Skin epidermis (tissue), 12 donors: ENCODE results near the gene COPZ1.

Source experiments
- H3K27ac ChIP-seq, 21 experiments: fragments of 200-600 bp; sonication (generic) in 11 of 21; one replicate each; pipeline ENCODE4 v1.5.0; 2020; ENCODE audit warnings: mild to moderate bottlenecking in 3 of 21, inconsistent platforms in 2 of 21, moderate library complexity in 2 of 21
- H3K4me3 ChIP-seq, 7 experiments: fragments of 200-600 bp; sonication (generic) in 2 of 7; one replicate each; pipeline ENCODE4 v1.5.0; 2020; ENCODE audit warnings: inconsistent platforms in 2 of 7, mild to moderate bottlenecking in 2 of 7, moderate library complexity in 1 of 7

Gene COPZ1

GRCh38 chr12:54385251-54385914 is 60.5 kb downstream of the COPZ1 start:
- peak overlapping the region in 19 of 21 experiments; percentile 59 to 92 (median 79) for H3K27ac ChIP-seq

DNA sequence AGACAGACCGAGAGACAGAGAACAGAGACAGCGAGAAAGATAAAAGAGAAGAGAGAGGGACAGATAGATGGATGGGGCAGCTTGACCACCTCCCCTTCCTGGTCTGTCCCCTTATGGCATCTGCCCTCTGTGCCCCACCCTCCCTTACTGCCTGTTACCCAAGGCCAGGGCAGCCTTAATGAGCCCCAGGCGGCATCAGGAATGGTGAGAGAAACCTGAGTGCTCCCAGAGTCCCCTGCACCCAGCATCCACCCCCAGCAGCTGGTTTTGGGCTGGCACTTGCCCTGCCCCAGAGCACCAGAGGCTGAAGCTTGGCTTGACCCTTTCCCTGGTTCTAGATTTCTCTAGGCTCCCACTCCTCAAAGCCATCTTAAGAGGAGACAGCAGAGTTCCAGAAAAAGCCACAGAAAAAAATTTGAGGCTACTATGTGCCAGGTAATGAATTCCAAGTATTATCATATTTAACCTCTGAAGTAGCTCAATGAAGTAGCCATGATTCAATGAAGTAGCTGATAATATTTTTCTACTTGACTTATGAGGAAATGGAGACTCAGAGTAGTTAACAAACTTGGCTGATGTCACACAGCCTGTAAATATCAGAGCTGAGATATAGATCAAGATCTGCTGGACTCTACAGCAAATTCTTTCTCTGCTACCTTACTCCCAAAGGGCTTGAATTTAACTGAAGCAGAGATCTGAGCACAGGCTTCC is 61.6 kb downstream of the COPZ1 start:
- peak overlapping the region in 17 of 21 experiments; percentile 70 to 93 (median 84) for H3K27ac ChIP-seq
- H3K4me3 ChIP-seq, result no peak overlapping the region

More at GRCh38 chr12:54385251-54385914, 60.5 kb downstream of the COPZ1 start:
- H3K4me3 ChIP-seq, result no peak overlapping the region

- Histone ChIP-seq H3K4me3 (no peak overlapping the region), H3K27ac (peak overlapping the region in 18 of 21 experiments; percentile 36 to 93 (median 82))
Measured at GRCh38 chr12:54387114-54387467, 62.2 kb downstream of the COPZ1 start.

GRCh38 chr12:54388237-54389133 is 63.6 kb downstream of the COPZ1 start:
- peak overlapping the region in 20 of 21 experiments; percentile 14 to 93 (median 80) for H3K27ac ChIP-seq
- H3K4me3 ChIP-seq, result no peak overlapping the region

- peak overlapping the region in 17 of 21 experiments; percentile 33 to 93 (median 84) for H3K27ac ChIP-seq
- H3K4me3 ChIP-seq, result peak overlapping the region in 2 of 7 experiments; percentile 59 to 74
Measured at GRCh38 chr12:54389134-54389508, 64.2 kb downstream of the COPZ1 start.

DNA sequence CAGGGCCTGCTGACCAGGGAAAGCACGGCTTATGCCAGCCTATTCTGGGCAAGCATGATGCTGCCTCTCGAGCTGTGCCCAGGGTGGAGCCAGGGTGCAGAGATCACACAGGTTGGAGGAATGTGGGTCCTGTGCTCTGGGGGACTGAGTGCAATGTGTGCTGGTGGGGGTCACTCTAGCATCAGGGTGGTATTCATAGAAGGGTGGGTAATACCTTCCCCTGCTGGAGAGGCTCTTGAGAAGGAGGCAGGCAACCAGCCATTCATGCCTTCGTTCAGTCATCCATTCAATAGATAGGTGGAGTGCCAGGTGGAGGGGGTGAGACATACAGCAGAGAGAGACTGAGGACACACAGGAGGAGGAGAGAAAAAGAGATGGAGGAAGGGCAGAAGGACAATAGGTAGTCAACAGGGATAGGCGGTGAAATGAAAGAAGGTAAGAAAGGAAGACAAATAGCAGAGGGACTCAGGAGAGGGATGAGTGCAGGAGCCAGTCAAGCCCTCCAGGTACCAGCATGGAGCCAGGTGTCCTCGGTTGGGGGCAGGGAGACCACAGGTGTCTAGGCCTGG is 64.8 kb downstream of the COPZ1 start:
- peak overlapping the region; percentile 44 to 74 (median 53) for H3K4me3 ChIP-seq
- H3K27ac ChIP-seq, result peak overlapping the region in 18 of 21 experiments; percentile 33 to 93 (median 84)

GRCh38 chr12:54390176-54390667 is 65.3 kb downstream of the COPZ1 start:
- H3K4me3 ChIP-seq, result peak overlapping the region; percentile 44 to 74 (median 53)
- peak overlapping the region in 19 of 21 experiments; percentile 31 to 93 (median 84) for H3K27ac ChIP-seq

DNA sequence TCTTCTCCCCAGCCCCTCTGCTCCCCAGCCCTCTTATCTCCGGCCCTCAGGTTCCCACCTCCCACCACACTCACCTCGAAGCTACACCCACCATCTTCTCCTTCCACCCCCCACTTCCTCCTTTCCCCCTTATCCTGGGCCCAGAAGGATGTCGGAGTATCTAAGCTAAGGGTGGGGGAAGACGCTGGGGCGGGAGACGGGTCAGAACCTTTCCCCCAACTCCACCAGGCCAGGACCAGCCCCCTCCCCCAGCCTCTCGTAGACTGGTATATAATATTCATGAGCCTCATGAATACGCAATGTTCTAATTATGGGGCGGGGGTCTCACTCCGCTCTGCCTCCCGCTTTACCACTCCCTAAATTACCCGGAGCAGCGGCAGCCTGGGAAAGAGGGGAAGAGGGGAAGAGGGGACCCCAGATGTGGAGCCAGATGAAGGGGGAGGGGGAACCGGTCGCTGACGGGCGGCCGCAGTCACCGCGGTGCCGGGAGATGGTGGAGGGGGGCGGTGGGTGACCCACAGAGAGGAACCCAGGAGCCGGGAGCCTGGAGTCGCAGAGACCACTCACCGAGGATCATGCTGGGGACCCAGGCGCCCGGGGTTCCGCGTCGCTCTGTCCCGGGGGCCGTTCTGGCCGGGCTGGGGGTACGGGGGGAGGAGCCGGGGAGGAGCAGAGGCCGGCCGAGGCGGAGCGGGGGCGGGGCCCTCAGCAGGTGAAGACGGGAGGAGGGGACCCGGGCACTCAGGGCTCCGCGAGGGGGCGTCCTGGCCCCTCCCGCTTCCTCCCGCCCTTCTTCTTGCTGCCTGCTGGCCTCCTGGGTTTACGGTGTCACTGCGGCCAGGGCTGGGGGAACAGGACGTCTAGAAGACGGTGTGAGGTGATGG is 66.0 kb downstream of the COPZ1 start:
- peak overlapping the region; percentile 3 to 93 (median 84) for H3K27ac ChIP-seq
- peak overlapping the region; percentile 44 to 74 (median 53) for H3K4me3 ChIP-seq

DNA sequence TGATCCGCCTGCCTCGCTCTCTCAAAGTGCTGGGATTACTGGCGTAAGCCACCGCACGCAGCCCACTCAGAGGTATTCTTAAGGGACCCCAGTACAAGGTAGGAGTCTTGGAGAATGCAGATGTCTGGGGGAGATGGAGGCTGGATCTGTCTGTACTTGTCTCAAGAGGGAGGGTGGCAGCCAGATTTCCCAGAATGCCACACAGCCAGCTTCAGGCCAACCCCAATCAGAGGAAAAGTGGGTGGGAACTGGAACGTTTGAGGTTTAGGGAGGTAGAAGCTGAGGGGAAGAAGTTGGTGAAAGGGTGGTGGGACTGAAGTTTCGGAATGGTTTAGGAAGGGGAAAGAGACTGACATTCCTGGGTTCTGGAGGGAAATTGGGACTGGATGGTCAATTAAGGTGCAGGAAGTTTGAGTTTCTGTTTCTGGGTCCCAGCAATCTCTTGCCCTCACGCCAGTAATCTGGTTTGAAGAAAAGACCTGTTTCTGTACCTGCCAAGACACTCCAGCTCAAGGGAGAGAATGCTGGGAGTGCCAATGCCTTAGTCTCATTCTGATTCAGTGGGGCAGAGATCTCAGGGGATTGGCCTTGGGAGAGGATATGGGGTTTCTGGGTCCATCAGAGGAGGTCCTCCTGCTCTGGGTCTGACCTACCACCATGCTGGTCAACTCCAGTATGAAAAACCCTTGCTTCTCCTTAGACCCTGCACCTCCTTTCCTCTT is 67.7 kb downstream of the COPZ1 start:
- Histone ChIP-seq H3K4me3 (peak overlapping the region in 1 of 7 experiments; percentile 3), H3K27ac (peak overlapping the region in 18 of 21 experiments; percentile 3 to 92 (median 67))

GRCh38 chr12:54393207-54393609 is 68.3 kb downstream of the COPZ1 start:
- Histone ChIP-seq H3K27ac (peak overlapping the region in 17 of 21 experiments; percentile 13 to 91 (median 57)), H3K4me3 (no peak overlapping the region)

DNA sequence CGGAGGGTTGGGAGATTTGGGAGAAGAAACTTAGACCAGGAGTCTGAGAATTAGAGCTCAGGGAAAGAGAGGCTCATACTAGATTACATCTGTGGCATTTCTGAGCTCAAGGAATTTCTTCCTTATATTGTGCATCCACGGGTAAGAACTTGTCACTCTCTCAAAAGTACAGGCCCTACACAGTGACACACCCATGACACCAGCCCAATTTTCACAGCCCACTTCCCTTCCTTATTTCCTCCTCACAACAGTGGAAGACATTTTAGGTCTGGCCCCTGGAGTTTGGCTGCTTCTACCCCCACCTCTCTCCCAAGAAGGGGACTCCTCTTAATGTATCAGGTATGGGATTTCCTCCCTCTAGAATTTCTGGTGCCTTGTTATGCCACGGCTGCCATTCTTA is 68.8 kb downstream of the COPZ1 start:
- Histone ChIP-seq H3K4me3 (no peak overlapping the region), H3K27ac (peak overlapping the region in 16 of 21 experiments; percentile 14 to 91 (median 62))

DNA sequence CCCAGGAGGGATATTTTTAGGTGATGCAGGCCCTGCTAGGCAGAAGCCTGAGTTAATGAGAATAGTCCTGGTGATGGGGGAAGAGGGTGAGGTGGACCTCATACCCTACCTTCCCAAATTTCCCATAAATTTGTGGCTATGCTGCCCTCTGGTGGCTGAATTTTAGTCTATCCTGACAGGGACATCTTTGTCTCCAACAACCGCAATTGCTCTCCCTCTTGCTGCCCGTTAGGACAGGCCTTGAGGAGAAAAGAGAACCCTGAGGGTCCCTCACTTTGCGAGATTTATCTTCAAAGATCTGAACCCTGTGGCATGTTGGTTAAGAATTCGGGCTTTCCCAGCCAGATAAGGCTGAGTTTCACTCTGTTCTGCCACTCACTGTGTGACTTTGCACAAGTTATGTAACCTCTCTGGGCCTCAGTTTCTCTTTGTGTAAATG is 69.4 kb downstream of the COPZ1 start:
- Histone ChIP-seq H3K4me3 (no peak overlapping the region), H3K27ac (peak overlapping the region in 10 of 21 experiments; percentile 14 to 91 (median 62))

DNA sequence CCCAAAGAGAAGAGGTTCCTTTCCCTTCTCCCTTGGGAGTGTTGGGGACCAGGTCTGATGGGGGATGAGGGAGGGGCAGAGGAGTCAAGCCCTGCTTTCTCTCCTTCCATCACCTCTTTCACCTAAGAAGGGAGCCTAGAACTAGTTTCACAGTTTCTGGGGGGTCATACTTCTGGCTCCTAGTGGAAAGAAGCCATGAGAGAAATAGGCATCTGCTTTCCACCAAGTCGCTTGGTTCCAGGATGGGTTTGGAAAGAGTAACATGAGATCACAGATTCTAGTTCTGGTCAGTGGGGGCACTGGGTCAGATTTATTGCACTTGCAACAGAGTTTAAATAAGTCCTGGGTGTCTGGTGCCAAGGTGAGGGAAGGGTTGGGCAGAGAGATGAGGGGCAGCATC is 70.1 kb downstream of the COPZ1 start:
- H3K27ac ChIP-seq, result no peak overlapping the region

DNA sequence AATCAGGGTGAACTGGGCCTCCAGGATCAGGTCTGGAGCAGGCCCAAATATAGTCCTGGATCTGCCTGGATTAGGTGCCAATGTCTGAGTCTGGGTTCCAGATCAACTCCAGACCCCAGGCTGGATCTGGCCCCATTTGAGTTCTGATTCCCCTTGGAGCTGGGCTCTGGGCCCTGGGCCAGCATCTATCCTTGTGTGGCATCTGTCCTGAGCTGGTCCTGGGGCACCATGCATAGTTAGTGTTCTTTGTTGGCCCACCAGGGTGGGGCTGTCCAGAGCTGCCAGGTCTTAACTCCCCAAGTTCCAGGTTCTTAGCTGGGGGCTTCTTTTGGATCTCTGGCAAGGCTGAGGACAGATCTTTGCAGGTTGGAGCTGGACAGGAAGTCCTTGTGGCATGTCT is 70.6 kb downstream of the COPZ1 start:
- Histone ChIP-seq H3K27ac (peak overlapping the region in 1 of 21 experiments; percentile 20), H3K4me3 (no peak overlapping the region)

More for the DNA sequence above, 70.1 kb downstream of the COPZ1 start:
- no peak overlapping the region for H3K4me3 ChIP-seq

- Histone ChIP-seq H3K4me3 (no peak overlapping the region), H3K27ac (no peak overlapping the region)
Measured at GRCh38 chr12:54397157-54397556, 72.2 kb downstream of the COPZ1 start.

- H3K27ac ChIP-seq, result no peak overlapping the region
Measured at GRCh38 chr12:54398218-54398617, 73.3 kb downstream of the COPZ1 start.

GRCh38 chr12:54398995-54399793 is 74.3 kb downstream of the COPZ1 start:
- no peak overlapping the region for H3K27ac ChIP-seq
- no peak overlapping the region for H3K4me3 ChIP-seq

More at GRCh38 chr12:54398218-54398617, 73.3 kb downstream of the COPZ1 start:
- H3K4me3 ChIP-seq, result no peak overlapping the region
